HG03571 (cell line): ENCODE results near the gene MTHFD1L.
"Not testable (repeated sequence)": the region's sequence is repeated elsewhere in the genome, so short reads cannot be mapped to it uniquely, and the experiment has no call there.

Experiments used
- ATAC-seq: cut with Tn5 transposase; IDR thresholded peaks from one replicate; pipeline ENCODE4 v1.9.1; 2021; ENCODE audit not compliant: unreplicated experiment

The MTHFD1L gene

DNA sequence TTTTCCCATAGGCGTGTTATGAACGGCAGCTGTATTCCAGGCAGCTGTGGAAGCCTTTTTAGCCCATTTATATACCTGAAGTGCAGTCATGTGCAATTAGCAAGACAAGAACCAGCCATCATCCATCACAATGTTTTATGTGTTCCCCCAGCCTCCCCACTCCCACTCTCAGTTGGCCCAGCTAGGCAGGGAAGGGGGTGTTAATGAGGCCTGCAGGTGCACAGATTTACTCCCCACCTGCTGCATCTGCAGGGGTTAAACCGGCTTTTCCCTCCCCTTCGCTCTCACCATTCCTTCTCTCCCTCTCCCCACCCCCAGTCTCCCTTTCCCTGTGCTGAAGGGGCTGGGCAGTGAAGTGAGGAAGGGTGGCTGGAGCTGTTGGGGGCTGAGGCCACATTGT lies 224.5 kb downstream of the MTHFD1L start:
- ATAC-seq = no peak

DNA sequence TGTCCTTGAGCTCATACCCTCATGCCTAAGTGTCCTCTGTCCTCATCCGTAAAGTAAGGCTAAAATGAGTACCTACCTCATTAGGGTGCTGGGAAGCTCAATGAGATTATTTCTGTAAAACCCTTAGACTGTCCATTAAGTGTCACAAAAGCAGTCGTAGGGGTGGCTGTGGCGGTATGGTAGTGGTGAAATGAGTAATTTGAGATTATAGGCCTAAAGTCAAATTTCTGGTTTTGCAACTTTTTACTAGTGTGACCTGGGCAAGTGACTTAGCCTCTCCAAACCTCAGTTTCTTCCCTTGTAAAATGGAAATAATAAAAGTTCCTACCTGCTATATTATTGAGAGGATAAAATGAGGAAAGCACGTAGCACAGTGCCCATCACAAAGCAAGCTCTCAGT lies 226.1 kb downstream of the MTHFD1L start:
- ATAC-seq = no peak

DNA sequence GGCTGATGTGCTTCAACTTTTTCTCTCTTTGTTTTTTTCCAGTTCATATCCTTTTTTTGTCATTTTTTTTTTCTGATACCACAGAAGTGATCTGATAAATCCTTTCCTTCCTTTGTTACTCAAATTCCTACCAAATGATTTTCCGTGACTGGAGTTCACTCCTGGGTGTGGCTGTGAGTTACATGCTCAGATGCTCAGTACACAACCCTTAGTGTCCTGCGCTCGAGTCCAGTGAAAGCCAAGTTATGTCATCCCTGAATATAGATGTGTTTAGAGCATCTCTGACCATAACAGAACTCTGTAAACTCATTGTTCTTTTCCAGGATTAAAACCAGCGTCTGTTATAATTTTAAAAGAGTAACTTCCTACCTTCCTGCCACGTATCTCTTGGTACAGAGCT lies 227.1 kb downstream of the MTHFD1L start:
- no peak for ATAC-seq

DNA sequence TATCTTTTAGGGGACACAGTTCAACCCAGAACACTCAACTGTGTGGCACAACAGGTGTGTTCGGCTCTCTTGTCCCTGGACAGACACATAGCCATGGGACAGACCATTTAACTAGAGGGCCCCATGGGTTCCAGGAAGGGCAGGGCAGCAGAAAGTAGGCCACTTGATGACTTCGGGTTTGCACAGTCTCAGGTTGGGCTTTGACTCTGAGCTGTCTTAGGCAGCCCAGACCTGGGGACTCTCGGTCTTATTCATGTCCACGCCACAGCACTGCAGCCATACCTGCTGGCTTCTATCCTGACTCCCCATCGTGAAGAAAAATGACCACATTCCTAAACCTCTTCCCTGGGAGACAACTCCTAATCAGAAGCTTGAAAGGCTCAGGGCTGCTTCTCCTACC lies 228.2 kb downstream of the MTHFD1L start:
- ATAC-seq = no peak

DNA sequence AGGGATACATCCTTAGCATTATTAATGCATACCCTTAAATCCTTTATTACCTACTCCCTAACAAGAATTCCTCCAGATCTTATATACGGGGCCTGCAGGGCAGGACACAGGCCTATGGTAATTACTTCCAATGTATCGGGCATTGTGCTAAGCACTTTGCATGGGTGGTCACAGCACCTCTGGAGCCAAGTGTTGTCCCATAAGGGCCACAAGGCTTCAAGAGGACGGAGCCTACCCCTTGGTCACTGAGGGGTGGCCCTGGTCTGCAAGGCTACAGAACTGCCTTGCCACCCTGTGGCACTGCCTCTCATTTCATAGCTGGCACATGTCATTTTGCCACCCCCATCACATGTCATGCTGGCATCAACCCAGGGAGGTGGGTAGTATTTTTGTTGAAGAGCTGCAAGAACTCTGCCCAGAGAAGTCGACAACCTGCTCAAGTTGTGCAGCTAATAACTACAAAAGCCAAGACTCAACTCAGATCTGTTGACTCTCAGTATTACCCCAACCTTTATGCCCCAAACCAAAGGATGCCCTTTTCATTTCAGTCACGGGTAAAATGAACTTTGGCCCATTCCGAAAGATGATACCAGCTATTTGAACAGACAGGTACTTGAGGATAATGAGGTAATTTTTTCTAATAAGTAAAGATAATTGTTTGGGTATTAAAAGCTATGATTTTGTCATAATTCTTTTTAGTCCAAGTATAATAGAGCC lies 230.2 kb downstream of the MTHFD1L start:
- no peak for ATAC-seq

DNA sequence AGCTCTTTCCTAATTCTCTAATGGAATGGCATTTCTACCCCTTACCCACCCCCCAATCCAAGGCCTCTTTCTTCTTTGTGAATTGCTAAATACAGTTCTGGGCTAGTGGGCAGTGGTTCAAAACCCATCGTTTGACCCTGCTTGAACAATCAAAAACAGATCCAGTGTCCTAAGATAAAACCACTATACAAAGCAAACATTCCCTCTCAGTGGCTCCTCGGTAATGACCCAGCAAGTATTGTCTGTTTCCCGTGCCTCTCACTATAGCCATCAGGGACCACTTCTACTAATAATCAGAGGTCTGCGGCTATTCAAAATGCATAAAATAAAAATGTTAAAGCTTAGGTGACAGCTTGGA lies 230.7 kb downstream of the MTHFD1L start:
- no peak for ATAC-seq

DNA sequence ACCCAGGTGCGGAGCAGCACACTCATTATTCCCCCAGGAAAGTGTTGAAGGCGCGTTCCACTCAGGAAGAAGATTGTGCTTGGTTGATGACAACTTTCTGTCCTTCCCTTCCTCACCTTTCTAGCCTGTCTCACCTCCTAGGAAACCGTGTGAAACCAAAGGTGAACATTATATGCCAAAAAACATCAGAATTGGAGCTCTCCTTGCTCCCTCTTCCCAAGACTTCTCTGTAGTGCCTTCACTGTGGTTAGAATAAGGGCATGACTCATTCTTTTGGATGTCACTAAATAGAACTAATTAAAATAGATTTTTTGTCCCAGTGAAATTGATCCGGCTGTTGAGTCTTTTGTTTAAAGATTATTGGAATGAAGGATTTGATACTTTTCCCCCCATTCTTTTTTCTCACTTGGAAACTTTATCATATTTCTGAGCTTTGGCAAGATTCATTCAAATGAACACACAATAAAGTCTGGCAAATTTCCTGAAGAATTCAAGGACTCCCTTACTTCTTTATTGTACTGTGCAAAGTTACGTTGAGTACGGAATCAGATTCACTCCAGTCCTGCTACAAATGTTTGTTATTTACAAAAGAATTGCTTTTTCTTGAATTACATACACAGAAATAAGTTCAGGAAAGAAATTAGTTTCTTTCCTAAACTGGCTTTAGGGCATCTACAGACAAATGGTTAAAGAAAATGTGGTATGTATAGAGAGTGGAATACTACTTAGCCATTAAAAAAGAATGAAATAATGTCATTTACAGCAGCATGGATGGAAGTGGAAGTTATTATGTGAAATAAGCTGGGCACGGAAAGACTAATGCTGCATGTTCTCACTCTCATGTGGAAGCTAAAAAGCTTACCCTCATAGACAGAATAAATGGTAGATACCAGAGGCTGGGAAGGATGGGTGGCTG lies 231.4 kb downstream of the MTHFD1L start:
- ATAC-seq = no peak

DNA sequence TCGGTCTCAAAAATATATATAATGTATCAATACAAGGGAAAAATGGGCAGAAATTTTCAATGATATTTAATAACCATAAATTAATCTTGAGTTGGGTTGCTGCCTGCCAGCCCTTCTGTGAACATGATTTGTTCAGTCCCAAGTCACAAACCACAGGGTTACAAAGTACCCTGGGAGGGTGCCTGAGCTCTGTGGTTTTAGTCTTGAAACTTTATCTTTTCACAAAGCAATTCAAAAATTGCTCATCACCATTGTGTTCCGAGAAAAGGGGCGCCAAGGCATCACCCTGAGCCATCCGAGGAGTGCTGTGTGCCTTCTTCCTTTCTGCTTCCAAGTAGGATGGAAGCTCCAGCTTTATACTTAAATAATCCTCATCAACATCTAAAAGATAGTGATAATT lies 232.7 kb downstream of the MTHFD1L start:
- ATAC-seq = no peak

DNA sequence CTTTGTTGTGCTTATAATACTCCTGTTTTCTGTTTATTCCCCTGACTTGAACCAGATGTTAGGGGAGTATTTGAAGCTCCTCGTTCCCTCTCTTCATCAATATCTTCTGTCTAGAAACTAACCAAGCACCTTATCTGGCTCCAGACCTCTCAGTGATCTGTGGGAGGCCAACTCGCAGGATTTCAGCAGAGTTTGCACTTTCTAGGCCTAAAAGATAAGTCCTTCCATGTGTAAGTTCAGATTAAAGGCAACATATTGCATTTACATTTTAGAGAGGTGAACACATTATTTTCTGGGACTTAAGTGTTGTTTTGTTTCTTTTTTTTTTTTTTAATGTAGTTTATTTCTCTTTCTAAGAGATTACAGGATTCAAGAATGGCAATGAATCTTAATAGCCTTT lies 234.8 kb downstream of the MTHFD1L start:
- ATAC-seq = no peak

DNA sequence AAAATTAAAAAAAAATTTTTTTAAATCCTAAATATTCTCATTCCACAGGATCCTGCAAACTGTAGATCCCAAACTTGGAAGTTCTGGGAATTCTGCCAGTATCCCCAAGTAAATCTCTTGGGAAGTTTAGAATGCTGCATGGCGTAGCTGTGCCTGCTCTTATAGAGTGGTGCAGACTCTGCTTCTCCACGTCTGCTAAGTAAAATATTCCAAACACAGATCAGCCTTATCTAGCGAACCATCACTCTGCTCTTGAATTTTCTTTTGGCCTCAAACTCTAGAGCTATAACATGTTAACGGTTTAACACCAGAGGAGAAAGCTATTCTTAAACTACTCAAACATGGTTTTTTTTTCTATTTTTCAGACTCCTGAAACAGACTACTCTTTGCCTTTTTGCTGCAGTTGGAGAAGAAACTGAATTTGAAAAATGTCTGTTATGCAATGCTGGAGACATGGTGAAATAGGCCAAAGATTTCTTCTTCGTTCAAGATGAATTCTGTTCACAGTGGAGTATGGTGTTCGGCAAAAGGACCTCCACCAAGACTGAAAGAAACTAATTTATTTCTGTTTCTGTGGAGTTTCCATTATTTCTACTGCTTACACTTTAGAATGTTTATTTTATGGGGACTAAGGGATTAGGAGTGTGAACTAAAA lies 235.8 kb downstream of the MTHFD1L start:
- no peak for ATAC-seq

DNA sequence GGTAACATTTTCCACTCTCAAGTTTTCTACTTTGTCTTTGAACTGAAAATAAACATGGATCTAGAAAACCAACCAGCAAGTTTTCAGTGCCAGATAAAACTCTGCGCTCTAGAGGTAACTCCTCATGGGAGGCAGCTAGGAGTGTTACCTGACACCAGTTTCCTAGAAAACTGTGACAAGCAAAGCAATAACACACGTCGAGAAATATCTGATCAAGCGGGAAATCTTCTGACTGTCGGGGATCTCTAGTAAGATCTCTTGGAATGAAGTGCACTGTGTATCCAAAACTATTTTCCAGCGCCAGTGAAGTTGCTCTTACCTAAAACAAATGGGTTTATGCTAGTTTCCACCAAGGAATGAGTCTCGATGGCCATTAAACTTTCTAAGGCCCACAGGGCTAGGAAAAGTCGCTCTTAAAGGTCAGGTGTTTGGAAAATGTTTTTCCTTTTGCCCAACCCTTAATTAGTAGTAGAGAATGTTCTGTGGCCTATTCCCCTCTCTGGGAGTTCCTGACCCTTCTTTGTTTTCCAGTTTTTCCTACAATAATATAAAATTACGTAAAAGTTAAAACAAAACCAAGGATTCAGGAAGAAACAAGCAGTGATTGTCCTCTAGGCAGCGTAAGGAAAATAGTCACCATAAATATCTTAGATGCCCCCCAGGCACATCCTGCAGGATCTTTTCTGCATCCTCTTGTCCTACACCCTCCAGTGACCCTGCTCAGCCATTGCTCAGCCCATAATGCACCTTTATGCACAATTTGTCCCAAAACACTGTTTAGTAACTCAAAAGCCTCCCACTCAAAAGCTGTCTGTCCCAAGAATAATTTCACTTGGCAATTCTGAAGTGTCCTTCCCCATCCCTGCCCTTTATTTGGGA lies 236.6 kb downstream of the MTHFD1L start:
- ATAC-seq = no peak

DNA sequence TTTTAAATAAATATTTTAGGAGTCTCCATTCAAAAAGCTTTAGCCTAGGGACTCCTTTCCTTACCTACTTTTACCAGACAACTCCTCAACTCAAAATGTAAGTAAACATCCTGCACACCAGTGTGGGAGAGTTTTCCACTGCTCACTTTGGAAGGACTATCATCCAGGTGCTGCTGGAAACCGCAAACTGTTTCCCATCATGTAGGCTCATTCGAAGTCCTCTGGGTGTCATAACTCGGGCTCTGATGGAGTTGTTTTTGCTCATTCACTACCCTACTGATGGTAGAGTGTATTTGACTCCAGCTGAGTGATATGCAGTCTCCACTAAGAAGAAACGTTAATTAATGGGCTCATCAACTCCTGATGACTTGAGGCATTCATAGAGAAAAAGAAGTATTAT lies 237.8 kb downstream of the MTHFD1L start:
- no peak for ATAC-seq

DNA sequence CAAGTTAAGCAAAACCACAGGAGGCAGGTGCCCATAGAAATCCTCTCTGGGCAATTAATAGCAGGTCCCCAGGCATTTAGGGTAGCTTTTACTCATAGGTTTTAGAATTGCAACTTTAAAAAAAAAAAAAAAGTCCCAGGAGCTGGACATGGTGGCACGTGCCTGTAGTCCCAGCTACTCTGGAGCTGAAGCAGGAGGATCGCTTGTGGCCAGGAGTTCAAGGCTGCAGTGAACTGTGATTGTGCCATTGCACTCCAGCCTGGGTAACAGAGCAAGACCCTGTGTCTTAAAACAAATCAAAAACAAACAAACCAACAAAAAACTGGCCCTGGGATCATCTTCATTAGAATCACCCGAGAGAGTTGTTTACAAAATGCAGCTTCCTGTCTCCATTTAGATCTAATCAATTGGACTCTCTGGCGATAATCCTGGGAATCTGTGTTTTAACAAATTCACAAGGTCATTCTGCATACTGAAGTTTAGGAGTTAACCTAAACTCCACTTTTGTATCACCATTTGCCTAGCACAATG lies 242.5 kb downstream of the MTHFD1L start:
- ATAC-seq = no peak

DNA sequence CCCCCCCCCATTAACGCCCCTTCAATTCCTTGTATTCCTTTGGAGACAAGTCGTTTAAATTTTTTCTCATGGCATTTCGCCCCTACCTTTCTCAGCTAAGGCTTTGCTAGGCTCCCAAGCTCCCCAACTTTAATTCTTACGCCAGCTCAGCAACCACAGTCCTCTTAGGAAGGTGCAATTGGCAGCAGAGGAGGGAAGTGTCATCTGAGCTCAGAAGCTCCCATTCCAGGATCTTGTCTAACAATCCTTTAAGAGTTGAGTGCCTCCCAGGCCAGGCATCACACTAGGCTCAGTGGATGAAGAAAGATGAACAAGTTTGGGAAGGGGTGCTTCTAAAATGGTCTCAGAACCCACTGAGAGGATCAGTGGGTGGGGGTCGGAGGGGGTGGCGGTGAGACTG lies 243.0 kb downstream of the MTHFD1L start:
- ATAC-seq = no peak

DNA sequence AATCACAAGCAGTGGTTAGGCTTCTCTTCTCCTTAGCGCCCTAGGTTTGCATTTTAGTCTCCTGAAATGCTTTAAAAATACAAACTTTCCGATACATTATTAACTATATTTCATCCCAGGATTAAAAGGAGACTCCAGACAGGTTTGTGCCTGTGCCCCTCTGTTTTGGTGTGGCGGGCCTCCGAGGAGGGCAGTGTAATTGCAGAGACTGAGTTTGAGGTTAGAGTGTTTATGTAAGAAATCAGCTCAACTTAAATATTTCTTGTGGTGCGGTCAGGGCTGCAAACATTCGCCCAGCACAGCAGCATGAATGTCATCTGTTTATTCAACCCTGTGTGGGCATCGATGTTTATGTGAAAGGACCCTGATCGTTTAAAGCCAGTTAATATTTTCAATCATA lies 243.9 kb downstream of the MTHFD1L start:
- no peak for ATAC-seq

DNA sequence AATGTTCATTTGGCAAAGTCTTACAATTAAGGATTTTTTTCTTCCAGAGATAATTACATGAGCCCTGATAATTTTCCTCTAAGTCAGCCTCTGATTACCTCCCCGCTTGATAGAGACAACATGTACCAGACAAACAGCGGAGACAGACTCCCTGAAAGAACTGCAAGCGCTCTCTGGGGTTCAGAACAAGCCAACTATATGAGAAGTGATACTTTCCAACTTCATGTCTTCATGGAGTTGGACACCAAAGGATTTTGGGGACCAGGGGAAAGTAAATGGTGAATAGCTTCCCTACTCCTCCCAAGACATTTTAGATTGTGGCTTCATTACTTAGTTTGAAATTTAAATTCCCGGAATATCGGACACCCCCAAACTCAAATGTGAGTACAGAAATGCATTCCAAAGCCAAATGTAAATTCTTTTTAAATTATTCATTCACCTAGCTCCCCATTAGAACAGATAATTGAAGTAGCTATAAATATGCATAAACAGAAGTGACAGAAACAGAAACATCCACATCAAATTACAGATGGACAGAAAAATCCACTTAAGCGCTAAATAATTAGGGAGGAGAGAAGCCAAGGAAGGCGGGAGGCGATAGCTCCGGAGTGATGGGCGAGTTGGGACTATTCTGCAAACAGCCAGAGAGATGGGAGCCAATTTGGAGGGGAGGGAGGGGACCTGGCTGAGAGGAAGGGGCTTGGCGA lies 244.5 kb downstream of the MTHFD1L start:
- no peak for ATAC-seq

DNA sequence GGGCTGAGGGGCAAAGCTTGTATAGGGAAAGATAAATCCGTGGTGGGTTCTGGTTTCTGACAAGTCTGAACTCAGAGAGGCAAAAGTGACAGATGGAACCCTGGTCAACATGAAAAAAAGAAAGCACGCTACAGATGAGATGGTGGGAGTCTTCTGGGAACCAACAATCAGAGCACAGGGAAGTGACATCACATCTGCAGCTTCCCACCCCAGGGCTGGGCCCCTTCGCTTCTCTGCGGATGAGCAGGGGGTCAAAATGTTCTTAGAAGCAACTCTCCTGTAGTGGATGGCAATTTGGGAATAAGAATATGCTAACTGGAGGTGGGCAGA lies 245.0 kb downstream of the MTHFD1L start:
- ATAC-seq = no peak

DNA sequence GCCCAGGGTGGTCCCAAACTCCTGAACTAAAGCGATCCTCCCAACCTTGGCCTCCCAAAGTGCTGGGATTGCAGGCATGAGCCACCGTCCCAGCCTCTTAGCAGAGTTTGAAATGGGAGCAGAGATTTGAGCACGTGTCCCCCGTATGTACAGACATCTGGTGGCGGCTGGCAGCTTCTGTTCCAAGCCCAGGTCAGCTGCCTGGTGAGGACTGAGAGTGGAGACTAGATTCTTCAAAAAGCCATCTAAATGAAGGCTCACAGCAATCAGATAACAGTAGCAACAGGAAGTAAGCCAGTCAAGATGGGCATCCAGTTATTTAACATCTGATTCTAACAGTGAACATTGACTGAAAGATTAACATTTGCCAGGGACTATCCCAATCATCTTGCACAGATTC lies 246.2 kb downstream of the MTHFD1L start:
- ATAC-seq = no peak

DNA sequence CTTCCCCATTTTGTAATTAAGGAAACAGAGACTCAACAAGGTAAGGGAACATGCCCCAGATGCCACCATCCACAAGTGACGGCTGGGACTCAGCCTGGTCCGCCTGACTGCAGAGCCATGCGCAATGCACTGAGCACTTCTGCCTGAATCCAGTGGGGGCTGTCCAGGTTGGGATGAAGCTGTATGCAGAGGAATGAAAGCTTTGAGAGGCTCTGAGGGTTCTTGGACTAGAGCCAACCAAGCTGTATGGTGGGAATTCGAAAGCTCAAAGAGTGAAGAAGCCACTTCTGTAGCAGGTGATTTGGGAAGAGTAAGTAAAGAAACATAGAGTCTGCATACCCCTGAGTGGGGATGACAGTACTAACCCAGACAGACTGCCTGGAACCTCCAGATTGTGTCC lies 246.6 kb downstream of the MTHFD1L start:
- no peak for ATAC-seq

DNA sequence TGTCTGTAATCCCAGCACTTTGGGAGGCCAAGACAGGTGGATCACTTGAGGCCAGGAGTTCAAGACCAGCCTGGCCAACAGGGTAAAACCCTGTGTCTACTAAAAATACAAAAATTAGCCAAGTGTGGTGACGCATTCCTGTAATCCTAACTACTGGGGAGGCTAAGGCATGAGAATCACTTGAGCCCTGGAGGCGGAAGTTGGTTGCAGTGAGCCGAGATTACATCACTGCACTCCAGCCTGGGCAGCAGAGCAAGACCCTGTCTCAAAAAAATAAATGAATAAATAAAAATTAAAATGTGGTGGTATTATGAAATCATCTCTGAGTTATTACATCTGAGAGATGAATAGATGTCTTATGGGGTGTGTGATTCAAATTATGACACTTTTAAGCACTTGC lies 247.4 kb downstream of the MTHFD1L start:
- ATAC-seq = not testable (repeated sequence)
